Body of pancreas (tissue), 4 donors: ENCODE measurements around the gene PRR29. TPM values are rescaled to one million over a fixed set of nuclear protein-coding genes. Genes with fewer than 3 reads are reported as not detected.
"Not testable (repeated sequence)": the region's sequence is repeated elsewhere in the genome, so short reads cannot be mapped to it uniquely, and the experiment has no call there.

ENCODE experiments used
- ATAC-seq: fragments of 150-250 bp; one replicate; pipeline ENCODE4 v1.9.1; 2016
- DNase-seq, 4 donors: peaks; one replicate each; pipeline ENCODE4 v3.0.0-alpha.2; 2019
- H3K27ac ChIP-seq, 4 donors: fragments of 200-600 bp; sonication (generic); 1 replicate in 3 of 4; 2 replicates in 1 of 4; pipeline versions ENCODE4 v1.5.1 to v1.6.1; 2016 to 2019; ENCODE audit warnings: mild to moderate bottlenecking in 1 of 4, mixed read lengths in 1 of 4, moderate library complexity in 1 of 4
- H3K27me3 ChIP-seq, 2 donors: fragments of 200-600 bp; sonication (generic); one replicate each; pipeline ENCODE4 v1.6.0; 2016; ENCODE audit warnings: mild to moderate bottlenecking in 1 of 2
- H3K36me3 ChIP-seq, 2 donors: fragments of 200-600 bp; sonication (generic); replicated peaks in 1 of 2; 2 replicates each; pipeline ENCODE4 v1.5.1; 2016; ENCODE audit warnings: low read depth in 2 of 2; ENCODE audit not compliant: insufficient read depth in 1 of 2
- H3K4me1 ChIP-seq: fragments of 200-600 bp; sonication (generic); one replicate; pipeline ENCODE4 v1.6.0; 2016
- H3K4me3 ChIP-seq, 2 donors: fragments of 200-600 bp; sonication (generic); 1 replicate in 1 of 2; 2 replicates in 1 of 2; pipeline ENCODE4 v1.5.1; 2016 to 2019
- H3K9me3 ChIP-seq, 3 donors: fragments of 200-600 bp; sonication (generic); 1 replicate in 2 of 3; 2 replicates in 1 of 3; pipeline ENCODE4 v1.5.1; 2016
- CTCF ChIP-seq, 7 experiments: fragments of 450-650 bp in 4 of 7; fragments of 200-600 bp in 3 of 7; sonication (generic) in 3 of 7; IDR thresholded peaks; one replicate each; pipeline ENCODE4 v1.5.1; 2016 to 2019; ENCODE audit warnings: antibody characterized with exemption in 7 of 7
- POLR2A ChIP-seq, 3 donors: fragments of 450-650 bp; IDR thresholded peaks; one replicate each; pipeline ENCODE4 v1.6.1; 2016; ENCODE audit warnings: antibody characterized with exemption in 3 of 3, mild to moderate bottlenecking in 2 of 3
- WGBS, 2 donors: methylation state at CpG; one replicate each; pipeline ENCODE4 v1.1.5; 2017; 5-methylcytosine and 5-hydroxymethylcytosine counted together
- intact Hi-C: fragments of 100-400 bp; cut with DNase I; formaldehyde crosslinking; loops from one replicate; pipeline ENCODE4 v1.15.1; 2023
- total RNA-seq, 2 donors: library from RNA; depleted of rRNA; stranded (reverse); fragments of >200 nt; gene quantifications; one replicate each; pipeline ENCODE4 v1.1.0, GENCODE V29; 2016

PRR29 gene
- total RNA-seq, 2 donors from 2014 or later = 0.52 to 1.6 TPM

DNA sequence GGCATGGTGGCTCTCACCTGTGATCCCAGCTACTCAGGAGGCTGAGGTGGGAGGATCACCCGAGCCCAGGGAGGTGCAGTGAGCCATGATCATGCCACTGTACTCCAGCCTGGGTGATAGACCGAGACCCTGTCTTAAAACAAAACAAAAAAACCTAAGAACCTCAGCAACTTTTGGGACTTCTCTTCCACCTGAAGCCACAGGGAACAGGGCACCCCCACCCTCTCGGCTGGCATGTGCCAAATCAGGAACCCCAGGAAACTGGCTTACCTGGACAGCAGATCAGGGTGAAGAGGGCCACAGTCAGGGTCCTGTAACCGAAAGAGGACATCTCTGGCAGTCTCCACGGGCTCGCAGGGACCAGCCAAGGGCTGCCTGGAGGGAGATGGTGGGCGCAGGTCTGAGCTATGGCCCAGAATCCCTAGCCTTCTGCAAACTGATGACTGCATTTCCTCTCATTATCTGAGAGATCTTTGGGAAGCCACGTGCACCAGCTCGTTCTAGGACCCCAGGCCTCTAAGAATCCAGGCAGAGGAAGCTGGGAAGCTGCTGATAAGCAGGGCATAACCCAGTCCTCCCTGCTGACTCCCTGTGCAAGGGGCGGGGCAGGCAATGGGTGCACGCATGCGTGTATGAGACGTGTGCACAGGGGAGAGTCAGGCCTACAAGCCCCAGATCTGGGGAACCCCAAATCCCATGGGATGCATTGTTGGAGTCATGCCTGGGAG, 8.4 kb downstream of the PRR29 start:
- Histone ChIP-seq H3K4me3 (no peak overlapping the region), H3K27me3 (no peaks in the 10 kb centered on the region), H3K4me1 (no peaks in the 10 kb centered on the region), H3K36me3 (no peaks in the 10 kb centered on the region), H3K27ac (no peak overlapping the region), H3K9me3 (no peaks in the 10 kb centered on the region)
- TF ChIP-seq POLR2A (IDR thresholded peaks at IDR 0.05) (no peak), CTCF (IDR thresholded peaks at IDR 0.05) (no peak)
- DNase-seq (peak in 2 of 4 donors; percentile 36 to 37), ATAC-seq (peak; percentile 30)
- WGBS, 2 donors = 73 to 78% methylated on average over 10 to 13 of the region's 13 CpGs
- intact Hi-C loops = no loop called here

- H3K4me1 ChIP-seq, ATAC-seq, DNase-seq, H3K9me3 ChIP-seq, intact Hi-C loops, H3K36me3 ChIP-seq, H3K4me3 ChIP-seq, H3K27me3 ChIP-seq: not testable (repeated sequence)
- 90% methylated on average over 5 of the region's 5 CpGs for WGBS, 2 donors
- H3K27ac ChIP-seq = peak overlapping the region in 1 of 4 donors; percentile 6
These were observed 9.1 kb downstream of the PRR29 start for GRCh38 chr17:64007089-64007837.

DNA sequence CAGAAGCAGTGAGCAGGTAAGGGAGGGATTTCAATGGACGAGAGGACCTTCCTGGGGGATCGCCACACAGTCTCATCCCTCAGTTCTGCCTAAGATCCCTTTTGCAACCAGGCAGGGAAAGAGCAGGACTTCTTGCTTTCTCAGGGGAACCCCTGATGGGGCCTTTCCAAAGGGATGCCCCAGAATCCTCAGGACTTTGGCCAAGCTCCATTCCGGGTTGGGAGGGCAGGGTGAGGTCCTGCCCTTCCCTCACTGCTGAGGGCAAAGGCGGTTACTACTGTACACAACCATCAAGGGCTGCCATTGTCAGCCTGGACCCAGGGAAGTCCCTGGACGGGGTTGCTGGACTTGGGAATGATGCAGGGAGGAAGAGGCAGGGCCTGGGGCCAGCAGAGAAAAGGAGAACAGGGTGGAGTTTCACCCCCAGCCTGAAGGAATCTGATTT, 9.7 kb downstream of the PRR29 start:
- ATAC-seq (peak; percentile 37), DNase-seq (no peak)
- intact Hi-C loops = no loop called here
- H3K27ac ChIP-seq = peak overlapping the region in 1 of 4 donors; percentile 6
- H3K4me1 ChIP-seq = no peaks in the 10 kb centered on the region
- no peaks in the 10 kb centered on the region for H3K36me3 ChIP-seq
- H3K4me3 ChIP-seq = no peak overlapping the region
- no peaks in the 10 kb centered on the region for H3K9me3 ChIP-seq
- no peaks in the 10 kb centered on the region for H3K27me3 ChIP-seq
- 73 to 83% methylated on average over 5 of the region's 5 CpGs for WGBS, 2 donors
- TF ChIP-seq CTCF (IDR thresholded peaks at IDR 0.05) (no peak), POLR2A (IDR thresholded peaks at IDR 0.05) (no peak)

- no peak overlapping the region for H3K4me3 ChIP-seq
- no peaks in the 10 kb centered on the region for H3K9me3 ChIP-seq
- H3K27ac ChIP-seq = no peak overlapping the region
- DNase-seq = no peak
- H3K4me1 ChIP-seq = no peaks in the 10 kb centered on the region
- 71 to 78% methylated on average over 5 of the region's 5 CpGs for WGBS, 2 donors
- intact Hi-C loops = no loop called here
- ATAC-seq = no peak
- TF ChIP-seq CTCF (IDR thresholded peaks at IDR 0.05) (no peak), POLR2A (IDR thresholded peaks at IDR 0.05) (no peak)
- no peaks in the 10 kb centered on the region for H3K36me3 ChIP-seq
- H3K27me3 ChIP-seq = no peaks in the 10 kb centered on the region
These were observed 10.2 kb downstream of the PRR29 start for GRCh38 chr17:64008346-64008745.

DNA sequence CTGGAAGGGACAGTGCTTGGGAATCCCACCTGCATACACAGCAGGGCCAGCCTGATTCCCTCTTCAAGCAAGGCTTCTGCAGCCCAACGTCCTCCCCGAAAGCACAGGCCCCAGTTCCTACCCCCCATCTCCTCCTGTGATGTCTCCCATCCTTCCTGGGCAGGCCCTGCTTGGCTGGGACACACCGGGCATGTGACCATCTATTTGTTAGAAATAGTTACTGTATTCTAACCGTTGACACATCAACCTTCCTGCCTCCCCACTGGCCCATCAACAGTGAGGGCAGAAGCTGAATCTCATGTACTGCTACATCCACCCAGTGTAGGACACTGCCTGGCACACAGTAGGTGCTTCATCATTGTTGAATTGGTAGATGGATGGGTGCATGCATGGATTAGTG, 10.7 kb downstream of the PRR29 start:
- intact Hi-C loops = no loop called here
- no peaks in the 10 kb centered on the region for H3K4me1 ChIP-seq

More for the DNA sequence above, 10.7 kb downstream of the PRR29 start:
- ATAC-seq = no peak
- H3K9me3 ChIP-seq = no peaks in the 10 kb centered on the region
- no peaks in the 10 kb centered on the region for H3K36me3 ChIP-seq
- DNase-seq = no peak
- H3K27me3 ChIP-seq = no peaks in the 10 kb centered on the region
- H3K27ac ChIP-seq = no peak overlapping the region
- TF ChIP-seq CTCF (IDR thresholded peaks at IDR 0.05) (no peak), POLR2A (IDR thresholded peaks at IDR 0.05) (no peak)
- WGBS, 2 donors = 81 to 85% methylated on average over 2 to 4 of the region's 4 CpGs
- no peak overlapping the region for H3K4me3 ChIP-seq
